GM12864 (cell line): ENCODE data around the gene C1S.
A peak's percentile ranks its signal among the peaks of the same experiment; 100 is the strongest.
"Not testable (repeated sequence)": the region's sequence is repeated elsewhere in the genome, so short reads cannot be mapped to it uniquely, and the experiment has no call there.

Experiments used
- DNase-seq: peaks from one replicate; pipeline ENCODE4 v3.0.0-alpha.2; 2011; ENCODE audit warnings: low read depth
- H3K4me3 ChIP-seq: 2 replicates; pipeline ENCODE4 v1.5.1; 2011; ENCODE audit warnings: mild to moderate bottlenecking, low read depth, low read length, control low read depth
- CTCF ChIP-seq: IDR thresholded peaks from 2 replicates; pipeline ENCODE4 v1.5.1; 2011; ENCODE audit warnings: low read depth, mild to moderate bottlenecking, moderate library complexity, low read length, control low read depth, inconsistent platforms; ENCODE audit errors: missing control alignments

The C1S gene

GRCh38 chr12:7034464-7034863 lies 26.1 kb upstream of the C1S start:
- DNase-seq = no peak
- H3K4me3 ChIP-seq = no peak overlapping the region
- TF ChIP-seq CTCF = no peak

- no peak for TF ChIP-seq CTCF
- DNase-seq = no peak
- H3K4me3 ChIP-seq = no peak overlapping the region
These were observed 25.1 kb upstream of the C1S start for GRCh38 chr12:7035463-7035862.

DNA sequence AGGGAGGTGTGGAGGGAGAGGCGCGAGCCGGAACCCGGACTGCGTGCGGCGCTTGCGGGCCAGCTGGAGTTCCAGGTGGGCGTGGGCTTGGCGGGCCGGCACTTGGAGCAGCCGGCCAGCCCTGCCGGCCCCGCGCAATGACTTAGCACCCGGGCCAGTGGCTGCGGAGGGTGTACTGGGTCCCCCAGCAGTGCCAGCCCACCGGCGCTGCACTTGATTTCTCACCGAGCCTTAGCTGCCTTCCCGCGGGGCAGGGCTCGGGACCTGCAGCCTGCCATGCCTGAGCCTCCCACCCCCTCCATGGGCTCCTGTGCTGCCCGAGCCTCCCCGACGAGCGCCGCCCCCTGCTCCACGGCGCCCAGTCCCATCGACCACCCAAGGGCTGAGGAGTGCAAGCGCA lies 23.1 kb upstream of the C1S start:
- H3K4me3 ChIP-seq = not testable (repeated sequence)

DNA sequence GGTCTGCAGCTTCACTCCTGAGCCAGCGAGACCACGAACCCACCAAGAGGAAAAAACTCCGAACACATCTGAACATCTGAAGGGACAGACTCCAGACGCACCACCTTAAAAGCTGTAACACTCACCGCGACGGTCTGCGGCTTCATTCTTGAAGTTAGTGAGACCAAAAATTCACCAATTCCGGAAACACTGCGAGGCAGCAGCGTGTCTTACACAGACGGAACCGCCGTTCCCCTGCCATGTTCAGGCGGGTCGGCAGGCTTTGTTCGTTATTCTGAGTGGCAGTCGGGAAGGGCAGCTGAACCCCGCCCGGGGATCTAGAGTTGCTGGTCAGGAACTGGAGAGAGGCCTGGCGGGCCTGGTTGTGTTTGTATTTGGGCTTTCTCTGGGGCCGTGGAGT lies 21.9 kb upstream of the C1S start:
- DNase-seq = no peak
- H3K4me3 ChIP-seq = no peak overlapping the region
- no peak for TF ChIP-seq CTCF

More for the DNA sequence above, 23.1 kb upstream of the C1S start:
- not testable (repeated sequence) for DNase-seq

- DNase-seq = no peak
- no peak for TF ChIP-seq CTCF
These were observed 21.1 kb upstream of the C1S start for GRCh38 chr12:7039403-7039802.

GRCh38 chr12:7042842-7043241 lies 17.7 kb upstream of the C1S start:
- DNase-seq = no peak
- no peak overlapping the region for H3K4me3 ChIP-seq
- peak; percentile 30 for TF ChIP-seq CTCF

More at GRCh38 chr12:7039403-7039802, 21.1 kb upstream of the C1S start:
- H3K4me3 ChIP-seq = no peak overlapping the region

- TF ChIP-seq CTCF = no peak
- no peak for DNase-seq
- H3K4me3 ChIP-seq = no peak overlapping the region
These were observed 14.6 kb upstream of the C1S start for GRCh38 chr12:7045913-7046312.
